HG02840 (cell line): Measurements from ENCODE around the gene NTM.
"Not testable (repeated sequence)": the region's sequence is repeated elsewhere in the genome, so short reads cannot be mapped to it uniquely, and the experiment has no call there.

Source experiments
- ATAC-seq: cut with Tn5 transposase; IDR thresholded peaks from one replicate; pipeline ENCODE4 v1.9.1; 2021; ENCODE audit warnings: mild to moderate bottlenecking, moderate library complexity, moderate number of reproducible peaks; ENCODE audit not compliant: unreplicated experiment, low FRiP score

The NTM gene

DNA sequence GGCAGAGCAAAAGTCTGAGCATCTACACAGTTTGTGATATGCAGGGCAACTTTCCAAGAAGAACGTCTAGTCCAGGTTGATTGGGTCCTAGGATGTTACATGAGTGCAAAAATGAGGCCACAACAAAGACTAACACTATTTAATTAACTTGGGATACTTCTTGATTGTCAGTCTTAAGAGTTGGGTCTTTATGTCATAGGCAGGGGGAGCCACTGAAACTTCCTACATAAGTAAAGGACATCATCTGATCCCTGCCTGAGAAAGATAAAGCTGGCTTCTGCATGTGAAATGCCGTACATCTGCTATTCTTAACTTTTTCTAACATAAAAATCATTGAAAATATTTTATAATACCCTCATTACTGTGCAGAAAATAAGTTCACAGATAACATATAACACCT is 525.5 kb downstream of the NTM start:
- no peak for ATAC-seq

DNA sequence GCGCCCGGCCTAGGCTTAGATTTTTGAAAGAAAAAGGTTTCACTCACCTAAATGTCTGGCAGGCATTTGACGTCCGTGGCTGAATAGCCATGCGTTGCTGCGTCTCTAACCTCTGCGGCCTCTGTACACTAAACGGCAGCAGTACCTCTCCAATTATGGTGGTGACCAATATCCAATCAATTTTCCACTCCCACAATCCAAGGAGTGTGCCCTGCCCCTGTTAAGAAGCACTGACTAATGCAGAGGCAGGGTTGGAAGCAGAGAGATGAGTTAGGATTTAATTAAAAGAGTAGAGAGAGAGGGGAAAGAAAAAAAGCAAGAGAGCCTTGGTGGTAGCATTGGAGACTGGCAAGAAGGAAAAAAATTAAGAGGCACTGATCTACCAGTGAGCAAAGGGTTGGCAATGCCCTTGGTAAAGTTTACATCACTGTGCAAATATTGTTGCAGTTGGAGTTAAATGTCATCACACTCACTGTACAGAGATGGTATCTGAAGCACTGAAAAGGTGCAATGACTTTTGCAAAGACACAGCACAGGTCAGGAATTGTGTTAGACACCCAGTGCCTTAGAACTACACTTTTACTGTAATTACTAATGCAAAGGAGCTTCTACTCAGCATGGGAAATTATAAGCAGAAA is 526.7 kb downstream of the NTM start:
- ATAC-seq = no peak

DNA sequence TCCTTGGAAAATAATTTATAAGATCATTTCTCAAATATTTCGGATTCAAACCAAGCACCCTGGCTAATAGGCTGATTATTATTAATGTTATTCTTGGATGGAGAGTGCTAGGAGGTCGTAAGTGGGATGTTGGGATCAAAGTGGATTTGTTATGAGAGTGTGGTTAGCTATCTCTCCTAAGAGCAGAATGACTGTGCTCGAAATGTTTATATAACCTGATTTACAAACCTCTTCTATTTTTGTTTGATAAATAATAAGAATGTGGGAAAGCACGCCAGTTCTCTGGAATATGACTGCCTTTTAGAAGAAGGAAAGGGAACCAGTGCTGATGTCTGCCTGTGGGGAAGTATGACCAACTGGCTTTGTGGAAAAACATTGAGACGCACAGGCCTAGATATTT is 527.5 kb downstream of the NTM start:
- no peak for ATAC-seq

DNA sequence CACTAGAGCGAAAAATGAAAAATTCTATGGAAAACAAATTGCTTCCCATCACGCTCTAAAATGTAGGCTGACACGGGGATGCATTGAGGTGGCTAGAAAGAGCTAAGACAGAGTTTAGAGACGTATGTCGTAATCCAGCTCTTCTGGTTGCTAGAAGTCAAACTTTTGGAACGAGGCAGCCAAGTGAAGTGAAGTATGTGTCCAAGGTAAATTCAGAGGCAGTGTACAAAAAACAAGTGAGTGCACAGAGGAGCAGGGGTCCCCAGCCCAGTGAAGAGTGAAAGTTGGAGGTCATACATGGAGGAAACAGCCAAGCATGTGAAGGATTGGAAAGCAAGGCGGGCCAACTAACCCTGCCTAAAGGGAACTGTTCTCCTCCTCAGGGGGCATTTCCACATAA is 528.5 kb downstream of the NTM start:
- ATAC-seq = no peak

DNA sequence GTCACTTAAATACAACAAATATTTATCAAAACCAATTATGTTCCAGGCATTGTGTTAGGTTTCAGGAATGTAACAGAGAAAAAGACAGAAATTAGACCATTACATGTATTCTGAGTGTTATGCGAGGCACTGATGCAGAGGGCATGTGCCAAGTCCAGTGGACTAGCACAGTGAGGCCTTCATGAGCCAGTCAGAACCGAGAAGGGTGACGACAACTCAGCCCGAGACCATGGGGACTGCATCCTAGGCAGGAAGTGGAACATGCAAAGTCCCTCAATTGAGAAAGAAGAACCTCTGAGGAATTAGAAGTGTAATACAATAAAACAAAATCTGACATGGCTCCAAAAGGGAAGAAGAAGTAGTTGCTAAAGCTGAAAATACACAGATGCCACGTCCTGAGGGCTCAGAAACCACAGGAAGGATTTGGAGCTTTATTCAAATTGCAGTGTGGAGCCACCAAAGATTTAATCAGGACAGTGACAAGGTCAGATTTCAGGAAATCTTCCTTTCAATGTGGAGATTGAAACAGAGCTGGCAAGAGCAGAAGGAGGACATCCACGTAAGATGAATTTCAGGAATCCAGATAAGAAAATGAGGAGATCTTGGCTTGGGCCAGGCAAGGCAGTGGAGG is 529.6 kb downstream of the NTM start:
- ATAC-seq = no peak

DNA sequence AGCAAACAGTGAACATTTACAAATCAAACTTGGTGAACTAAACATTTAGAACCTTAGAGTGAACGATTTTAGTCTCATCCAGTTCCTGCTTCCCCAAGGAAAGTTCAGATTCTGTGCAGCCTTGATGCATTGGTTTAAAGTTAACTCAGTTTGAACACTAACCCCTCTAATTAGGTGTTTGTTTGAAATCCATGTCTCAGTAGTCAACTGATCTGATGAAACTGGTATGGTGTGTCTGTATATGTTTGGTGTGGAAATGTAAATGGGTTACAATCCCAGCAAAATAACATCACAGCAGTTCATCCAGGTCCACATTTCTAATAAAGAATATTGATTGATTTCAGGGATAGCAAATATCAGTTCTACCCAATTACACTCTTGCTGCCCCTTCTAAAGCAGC is 532.0 kb downstream of the NTM start:
- ATAC-seq = no peak

DNA sequence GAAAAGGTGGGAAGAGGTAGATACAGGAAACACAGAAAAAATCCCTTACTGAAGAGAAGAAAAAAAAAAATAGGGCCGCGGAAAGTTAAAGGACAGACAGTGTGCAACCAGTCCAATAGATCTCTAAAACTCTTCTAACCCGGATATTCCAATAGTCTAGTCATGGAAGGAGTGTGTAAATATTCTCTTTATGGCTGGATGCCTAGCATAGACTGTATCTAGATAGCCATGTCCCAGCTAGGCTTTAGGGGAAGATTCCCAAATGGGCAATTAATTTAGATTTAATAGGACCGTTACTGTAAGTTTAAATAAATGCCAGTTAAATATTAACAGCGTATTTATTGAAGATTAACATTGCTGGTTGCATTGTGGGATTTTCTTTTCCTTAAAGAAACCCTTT is 532.7 kb downstream of the NTM start:
- no peak for ATAC-seq

DNA sequence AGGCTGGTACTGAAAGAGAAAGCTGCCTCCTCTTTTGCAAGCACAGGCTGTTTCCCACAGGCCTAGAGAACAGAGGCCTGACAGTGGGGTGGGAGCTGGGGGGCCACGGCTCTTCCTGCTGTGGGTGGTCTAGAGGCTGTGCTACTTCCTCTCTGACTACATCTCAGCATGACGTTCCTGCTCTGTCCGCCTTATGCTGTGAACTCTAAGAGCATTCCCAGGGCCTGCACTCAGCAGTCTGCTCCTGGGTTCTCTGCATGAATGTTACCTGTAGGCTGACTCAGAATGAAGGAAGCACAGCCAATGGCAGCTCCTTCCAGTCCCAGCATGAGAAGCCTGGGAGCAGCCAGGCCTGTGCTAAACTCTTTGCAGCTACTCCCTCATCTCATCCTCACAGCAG is 534.3 kb downstream of the NTM start:
- ATAC-seq = no peak

DNA sequence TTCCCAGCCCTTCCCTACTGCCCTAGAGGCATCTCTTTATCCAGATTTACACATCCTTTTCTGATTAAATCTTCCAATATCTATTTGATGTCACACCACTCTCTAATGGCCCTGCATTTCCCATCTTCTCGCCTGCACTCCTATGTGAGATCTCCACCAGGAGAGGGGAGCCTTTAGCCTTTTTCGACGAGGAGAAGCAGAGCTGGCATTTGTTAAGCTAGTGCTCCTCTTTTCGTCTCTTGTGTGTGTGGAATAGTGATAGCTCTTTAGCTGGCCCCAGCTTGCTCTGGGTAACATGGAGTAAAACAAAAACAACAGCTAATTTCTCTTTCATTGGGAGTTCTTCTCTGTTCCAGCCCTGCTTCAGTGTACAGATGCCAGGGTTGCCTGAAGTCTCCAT is 536.5 kb downstream of the NTM start:
- ATAC-seq = no peak

DNA sequence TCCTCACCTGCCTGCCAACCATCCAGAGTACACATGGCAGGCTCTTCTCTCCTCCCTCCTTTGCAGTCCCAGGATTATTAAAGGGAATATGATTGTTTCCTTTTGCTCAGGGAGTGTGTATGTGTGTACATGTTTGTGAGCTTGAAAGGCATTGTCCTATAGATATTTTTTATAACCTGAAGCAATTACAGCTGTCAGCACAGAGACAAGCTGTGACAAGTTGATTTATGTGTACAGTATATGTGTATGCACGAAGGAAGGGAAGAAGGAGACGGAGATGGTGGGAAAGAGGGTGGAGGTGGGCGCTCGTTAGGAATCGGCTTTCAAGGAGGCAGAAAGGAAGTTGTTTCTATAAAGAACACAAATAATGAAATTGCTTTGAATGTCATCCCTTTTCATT is 537.0 kb downstream of the NTM start:
- ATAC-seq = no peak

DNA sequence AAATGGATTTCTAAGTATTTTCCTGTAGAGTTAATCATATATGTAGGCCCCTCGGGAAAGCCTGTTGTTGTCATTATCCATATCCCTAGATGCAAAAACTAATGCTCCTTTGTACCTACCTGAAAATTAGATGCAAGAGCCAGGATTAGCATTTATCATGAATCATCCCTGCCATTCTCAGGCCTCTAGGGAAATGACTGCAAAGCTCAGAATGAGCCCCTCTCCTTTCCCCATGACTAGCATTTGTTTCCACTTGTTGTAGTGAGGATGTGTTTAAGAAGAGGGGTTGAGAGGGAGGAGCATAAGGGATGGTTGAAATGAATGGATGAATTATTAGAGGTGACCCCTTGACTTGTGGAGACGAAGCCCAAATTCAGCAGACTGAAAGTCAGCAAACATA is 537.9 kb downstream of the NTM start:
- ATAC-seq = no peak

DNA sequence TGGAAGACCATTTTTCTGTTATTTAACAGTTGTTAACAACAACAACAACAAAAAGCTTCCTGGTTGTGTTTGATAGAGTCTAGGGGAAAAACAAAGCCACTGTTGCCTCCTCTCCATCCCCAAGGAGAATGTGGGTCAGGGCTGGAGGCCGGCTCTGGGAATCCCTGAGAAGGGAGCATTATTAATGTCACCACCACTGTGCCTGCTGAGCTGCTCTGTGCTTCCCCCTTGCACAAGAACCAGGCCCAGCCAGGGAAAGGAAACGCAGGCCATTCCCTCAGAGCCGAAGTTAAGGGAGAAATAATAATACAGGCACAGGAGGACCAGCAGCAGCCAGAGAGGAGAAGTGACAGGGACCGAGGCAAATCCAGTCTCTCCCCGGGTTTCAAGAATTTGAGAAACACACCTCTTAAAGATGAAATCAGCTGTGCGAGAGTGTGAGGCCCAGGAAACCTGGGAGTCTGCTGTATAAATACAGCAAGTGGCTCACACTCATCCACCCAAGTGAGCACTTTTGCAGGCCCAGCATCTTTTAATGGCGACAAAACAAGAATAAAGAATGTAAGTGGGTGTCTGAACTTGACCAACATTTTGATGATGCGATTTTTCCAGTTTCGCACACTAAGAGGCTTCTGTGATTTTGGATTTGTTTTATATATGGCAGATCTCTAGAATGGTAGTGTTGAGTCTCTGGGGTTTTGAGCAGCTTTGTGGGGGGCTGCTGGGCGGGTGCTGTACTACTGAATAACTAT is 539.2 kb downstream of the NTM start:
- no peak for ATAC-seq

DNA sequence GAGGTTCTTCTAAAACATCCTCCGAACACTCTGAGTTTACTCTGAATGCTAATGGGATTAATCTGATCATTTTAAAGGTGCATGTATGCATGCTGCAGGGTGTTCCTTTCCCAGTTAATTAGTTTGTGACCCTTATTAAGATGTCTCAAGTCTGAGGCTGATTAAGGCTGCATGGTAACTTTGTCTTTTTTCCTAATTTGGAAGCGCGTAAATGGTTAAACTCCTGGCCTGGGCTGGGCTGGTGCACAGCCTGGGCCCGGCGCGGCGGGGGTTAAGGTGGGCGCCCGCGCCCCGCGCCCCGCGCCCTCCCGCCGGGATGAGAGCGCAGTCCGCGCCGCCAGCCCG is 539.7 kb downstream of the NTM start:
- no peak for ATAC-seq

DNA sequence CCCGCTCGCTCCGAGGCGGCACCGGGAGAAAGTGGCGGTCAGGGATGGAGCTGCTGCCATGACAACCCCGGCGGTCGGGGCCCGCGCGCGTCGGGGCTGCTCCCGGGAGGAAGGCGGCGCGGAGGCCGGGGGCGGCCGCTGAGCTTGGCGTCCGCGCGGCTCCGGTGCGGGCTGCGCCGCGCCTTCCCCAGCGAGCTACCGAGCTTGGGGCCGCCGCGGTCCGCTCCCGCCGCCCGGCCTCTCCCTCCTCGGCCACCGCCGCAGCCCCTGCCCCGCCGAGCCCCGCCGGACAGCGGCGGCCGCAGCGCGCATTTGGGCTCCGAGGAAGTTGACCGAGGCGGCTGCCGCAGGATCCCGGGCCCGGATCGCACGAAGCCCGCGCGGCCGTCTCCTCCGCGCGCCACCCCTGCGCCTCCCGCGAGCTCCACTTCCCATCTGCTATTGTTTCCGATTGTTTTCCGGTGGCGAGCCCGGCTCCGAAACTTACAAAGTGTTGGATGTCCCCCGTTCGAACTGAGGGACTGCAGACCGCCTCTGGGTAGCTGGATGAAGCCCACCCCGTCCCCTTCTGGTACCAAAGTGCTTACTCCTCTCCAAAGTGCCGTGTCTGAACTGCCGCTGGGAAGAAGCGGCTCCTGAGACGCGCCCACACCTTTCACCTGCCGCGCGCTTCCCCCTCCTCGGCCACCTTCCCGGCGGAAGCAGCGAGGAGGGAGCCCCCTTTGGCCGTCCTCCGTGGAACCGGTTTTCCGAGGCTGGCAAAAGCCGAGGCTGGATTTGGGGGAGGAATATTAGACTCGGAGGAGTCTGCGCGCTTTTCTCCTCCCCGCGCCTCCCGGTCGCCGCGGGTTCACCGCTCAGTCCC is 540.3 kb downstream of the NTM start:
- no peak for ATAC-seq

DNA sequence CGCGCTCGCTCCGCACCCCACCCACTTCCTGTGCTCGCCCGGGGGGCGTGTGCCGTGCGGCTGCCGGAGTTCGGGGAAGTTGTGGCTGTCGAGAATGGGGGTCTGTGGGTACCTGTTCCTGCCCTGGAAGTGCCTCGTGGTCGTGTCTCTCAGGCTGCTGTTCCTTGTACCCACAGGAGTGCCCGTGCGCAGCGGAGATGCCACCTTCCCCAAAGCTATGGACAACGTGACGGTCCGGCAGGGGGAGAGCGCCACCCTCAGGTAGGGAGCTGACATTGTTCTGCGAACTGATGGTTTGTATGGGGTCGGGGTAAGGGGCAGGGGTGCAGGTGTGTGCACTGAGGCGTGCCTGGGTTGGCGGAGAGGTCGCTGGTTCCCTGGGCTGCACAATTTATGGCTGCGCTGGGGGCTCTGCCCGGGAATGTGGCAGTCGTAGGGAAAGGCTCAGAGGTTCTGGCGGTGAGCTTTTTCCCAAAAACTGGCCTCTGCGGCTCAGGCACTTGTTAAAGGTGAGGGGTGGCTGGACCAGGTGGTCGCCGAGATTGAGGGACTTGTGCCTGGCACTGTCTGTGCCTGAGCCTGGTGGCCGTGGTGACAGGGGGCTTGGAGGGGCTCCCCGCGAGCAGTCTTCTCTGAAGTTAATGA is 541.1 kb downstream of the NTM start:
- not testable (repeated sequence) for ATAC-seq

DNA sequence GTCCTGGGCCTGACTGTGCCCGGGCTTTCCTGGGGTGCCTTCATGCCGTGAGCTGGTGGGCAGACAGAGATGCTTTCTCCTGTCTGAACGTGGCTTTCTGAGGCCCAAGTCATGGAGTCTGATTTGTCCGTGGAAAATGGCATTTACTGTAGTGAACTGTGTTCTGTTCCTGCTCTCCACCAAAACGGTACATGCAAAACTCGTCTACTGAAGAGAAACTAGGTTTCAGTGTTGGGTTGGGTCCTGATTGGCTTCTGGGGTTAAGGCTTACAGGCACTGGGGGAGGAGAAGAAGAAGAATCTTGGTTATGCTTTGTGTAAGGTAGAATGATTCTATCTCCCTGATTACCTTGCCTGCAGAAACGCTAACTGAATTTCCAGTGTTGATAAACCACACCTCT is 541.7 kb downstream of the NTM start:
- no peak for ATAC-seq

DNA sequence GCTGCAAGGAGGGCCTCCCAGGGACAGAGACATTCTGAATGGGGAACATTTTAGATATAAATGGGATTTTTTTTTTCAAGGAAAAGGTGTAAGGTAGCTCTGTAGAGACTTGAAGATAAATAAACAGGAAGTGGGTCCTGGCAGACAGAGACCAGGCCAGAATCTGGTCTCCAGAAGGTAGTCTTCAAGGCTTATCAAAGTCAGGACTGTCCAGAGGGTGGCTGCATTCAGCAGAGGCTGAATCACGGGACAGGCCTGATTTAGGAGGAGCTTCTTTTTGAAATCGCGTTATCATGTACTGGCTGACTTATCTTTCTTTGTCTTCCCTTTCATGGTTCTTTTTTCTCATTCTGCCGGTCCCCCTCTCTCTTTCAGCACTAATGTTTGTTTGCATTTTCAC is 542.9 kb downstream of the NTM start:
- ATAC-seq = no peak

DNA sequence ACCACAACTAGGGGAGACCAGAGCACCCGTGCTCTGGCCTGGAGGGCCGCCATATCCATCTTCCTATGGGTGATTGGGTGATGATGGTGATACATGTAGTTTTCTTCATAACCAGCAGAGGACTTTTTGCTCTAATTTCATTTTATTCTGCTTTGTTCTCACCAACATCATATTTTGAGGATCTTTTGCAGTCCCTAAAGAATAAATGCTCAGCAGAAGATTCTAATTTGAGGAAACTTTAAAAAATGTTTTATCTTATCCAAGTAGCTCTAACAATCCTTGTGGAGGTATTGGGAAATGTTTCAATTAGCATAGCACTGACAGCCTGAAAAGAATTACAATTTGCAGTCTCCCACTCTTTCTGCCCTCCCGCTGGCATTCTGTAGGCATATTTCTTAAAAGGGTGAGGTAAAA is 544.0 kb downstream of the NTM start:
- no peak for ATAC-seq

DNA sequence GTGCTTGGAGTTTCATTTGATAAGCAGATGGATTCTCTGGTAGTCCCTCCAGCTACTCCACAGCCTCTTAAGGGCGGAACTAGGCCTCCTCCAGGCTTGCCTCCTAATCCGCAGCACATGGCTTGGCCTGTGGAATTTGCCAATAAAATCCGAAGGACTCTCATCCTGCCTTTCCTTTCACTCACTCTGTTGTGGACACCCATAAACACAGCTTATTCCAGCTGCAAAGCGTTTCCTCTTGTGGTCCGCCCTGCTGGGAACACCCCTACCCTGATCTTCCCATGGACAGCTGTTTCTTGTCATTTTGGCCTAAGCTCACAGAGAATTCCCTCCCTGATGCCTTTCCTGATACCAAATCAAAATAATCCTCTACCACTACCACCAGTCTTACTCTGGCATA is 546.2 kb downstream of the NTM start:
- ATAC-seq = no peak

DNA sequence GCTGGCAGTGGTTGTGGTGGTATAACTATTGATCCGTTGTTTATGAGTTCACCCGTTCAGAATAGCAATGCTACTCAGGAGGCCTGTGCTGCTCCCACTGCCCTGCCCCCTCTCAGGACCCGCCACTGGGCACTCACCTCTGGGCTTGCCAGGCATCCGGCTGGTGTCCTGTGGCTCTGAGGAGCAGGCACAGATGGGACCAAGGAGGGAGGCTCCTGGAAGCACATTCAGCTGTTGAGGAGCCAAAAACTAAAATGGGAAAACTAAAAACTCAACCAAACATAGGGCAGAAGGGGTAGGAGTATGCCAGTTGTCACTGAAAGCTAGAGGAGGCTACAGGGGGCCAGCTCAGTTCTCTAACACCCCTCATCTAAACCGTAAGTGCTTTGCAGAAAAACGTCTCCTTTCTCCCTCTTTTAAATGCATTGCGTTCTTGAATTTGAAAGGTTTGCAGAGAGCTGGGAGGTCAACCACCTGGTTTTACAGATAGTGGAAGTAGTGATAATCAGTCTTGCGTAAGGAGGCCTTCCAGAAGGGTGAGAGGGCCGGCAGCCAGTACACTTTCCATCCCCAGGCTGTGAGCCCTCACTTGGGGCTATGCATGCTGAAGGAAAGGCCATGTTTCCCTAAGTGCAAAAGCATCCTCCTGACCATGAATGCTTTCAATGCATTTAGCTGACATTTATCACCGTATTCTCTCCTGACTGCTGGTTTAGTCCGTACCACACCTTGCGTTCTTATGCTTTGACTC is 547.4 kb downstream of the NTM start:
- ATAC-seq = no peak
